ENCODE data around the gene LMTK2.

The LMTK2 gene

DNA sequence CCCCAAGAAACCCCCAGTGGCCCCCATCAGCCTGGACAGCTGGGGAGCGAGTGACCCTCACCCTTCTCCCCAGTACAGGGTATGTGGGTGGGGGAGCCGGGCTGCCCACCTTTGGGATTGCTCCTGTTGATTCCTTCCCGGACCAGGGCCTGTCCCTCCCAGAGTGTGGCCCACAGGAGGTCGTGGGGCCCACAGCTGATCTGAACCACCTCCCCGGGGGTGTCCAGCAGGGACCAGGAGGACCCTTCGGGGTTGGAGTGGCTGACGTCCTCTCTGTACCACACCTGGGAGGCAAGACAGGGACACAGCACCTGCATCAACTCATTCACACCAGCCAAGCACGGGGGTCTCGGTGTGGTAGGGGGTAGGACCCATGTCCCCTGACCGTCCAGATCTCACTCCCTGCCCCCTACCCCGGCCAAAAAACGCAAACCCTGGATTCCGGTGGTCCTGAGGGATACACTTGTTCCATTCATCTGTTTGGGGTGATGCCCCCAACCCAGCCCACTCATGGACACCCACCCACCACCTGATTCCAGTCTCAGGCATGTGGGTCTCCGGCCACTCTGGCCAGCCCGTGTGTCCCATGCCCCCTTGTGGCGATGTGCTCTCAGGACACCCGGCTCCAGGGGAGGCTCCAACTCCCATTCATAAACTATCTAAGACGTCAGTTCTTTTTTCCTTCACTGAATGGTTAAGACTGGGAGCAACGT lies 134.5 kb downstream of the LMTK2 start:
- peak; percentile 53 to 66 (median 55) for DNase-seq

DNA sequence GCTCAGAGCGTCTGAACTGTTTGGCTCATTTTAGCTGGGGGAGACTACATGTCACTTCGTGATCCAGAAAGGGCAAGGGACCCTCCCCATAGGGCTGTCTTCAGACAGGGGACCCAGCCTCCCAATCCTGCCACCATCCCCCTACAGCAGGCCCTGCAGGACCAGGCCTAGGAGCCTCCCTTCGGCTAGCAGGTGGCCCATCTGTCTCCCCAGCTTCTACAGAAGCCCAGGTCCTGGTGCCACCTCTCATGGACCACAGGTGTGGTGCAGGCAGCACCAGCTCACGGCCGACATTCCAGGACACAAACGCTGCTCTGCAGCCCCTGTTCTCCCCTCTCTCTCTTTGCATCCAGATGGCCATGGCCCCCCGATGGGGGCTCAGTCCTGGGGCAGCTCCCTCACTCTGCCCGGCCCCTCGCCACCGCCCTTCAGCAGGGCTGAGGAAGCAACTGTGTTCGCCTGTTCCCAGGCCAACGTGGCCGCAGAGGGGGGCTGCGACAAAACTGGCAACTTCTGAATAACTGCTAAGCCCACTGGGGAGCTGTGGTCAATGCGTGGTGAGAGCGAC lies 135.1 kb downstream of the LMTK2 start:
- no peak for DNase-seq

- DNase-seq, result no peak
Observed at GRCh38 chr7:98242342-98242741, 135.7 kb downstream of the LMTK2 start.

- no peak for DNase-seq
Observed at GRCh38 chr7:98242934-98243333, 136.3 kb downstream of the LMTK2 start.

DNA sequence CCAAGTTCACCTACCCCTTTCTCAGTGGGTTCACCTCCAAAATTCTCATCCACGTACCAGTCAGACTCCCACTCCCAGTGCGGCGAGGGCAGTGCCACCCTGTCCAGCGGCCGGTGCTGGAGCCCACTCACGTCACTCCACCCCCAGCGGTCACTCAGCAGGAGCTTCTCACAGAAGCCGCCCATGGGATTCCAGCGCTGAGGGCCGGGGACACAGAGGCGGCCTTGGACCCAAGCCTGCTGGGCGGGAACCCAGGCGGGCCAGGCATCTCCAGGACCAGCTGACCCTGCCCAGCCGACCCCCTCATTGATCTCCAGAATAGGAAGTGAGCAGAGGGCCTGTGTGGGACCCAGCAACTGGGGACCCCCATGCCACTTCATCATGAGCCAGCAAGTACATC lies 138.2 kb downstream of the LMTK2 start:
- DNase-seq, result no peak

GRCh38 chr7:98248156-98248555 lies 141.5 kb downstream of the LMTK2 start:
- DNase-seq, result no peak

DNA sequence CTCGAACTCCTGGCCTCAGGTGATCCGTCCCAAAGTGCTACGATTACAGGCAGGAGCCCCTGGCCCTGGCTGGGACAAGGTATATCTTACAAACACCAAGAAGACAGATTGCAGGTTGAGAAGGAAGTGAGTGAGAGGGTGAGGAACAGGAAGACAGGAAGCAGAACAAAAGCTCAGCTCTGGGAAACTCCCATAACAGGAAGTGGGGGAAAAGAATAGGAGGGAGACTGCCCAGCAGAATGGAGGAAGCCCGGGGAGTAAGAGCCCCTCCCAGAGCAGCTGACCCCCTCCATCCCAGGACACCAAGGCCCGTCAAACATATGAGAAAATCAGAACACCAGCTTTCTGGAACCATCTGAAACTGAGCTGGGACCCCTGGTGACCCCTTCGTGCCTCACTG lies 142.4 kb downstream of the LMTK2 start:
- peak; percentile 47 to 65 (median 58) for DNase-seq

DNA sequence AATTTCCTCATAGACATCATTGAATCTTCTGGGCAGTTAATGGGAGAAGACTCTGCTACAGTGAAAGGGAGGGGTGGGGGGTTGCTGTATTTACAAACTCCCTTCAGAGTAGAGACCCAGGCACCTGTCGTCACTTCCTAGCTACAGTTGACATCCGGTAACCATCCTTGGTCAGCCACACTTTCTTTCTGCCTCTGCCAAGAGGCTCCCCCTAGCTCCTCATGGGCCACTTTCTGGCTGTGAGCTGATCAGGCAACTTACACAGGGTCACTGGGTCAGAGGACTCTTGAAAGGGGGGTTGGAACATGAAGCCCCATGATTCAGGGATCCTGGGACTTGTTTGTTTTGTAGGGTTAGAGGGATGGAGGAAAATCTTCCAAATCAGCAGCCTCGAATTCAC lies 144.1 kb downstream of the LMTK2 start:
- DNase-seq, result peak in 1 of 3 donors; percentile 16

GRCh38 chr7:98251231-98251600 lies 144.6 kb downstream of the LMTK2 start:
- DNase-seq, result no peak

GRCh38 chr7:98251601-98252424 lies 145.2 kb downstream of the LMTK2 start, which contains the start of gene TECPR1:
Gene TECPR1 (minus strand): TSS chr7:98252232. CDS start chr7:98246146, 6,086 bp downstream.
- DNase-seq, result peak; percentile 94 to 97 (median 97)

DNA sequence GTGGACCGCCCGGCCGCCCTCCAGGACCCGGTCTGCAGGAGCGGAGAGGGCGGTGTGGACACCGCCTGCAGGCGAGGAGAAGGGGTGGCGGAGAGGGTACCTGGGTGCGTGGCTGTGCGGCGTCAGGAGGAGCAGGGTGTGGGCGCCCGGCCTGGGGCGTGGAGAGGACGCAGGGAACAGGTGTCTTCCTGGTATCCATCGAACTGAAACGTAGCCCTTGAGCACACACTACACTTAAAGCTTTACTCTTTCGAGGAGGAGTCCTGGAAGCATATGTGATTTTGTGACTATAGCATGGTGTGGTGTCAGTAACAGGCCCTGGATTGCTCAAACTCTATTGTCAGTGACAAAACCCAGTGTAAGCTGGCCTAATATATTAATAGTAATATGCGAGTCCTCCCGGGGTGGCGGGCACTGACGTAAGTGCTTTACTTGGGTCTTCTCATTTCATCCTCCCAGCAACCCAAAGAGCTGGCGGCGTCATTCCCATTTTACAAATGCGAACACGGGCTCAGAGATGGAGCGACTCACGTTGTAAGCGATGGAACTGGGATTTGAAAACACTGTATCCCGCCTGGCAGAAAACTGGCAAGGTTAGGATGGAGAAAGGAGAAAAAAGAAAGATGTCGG lies 145.9 kb downstream of the LMTK2 start:
- no peak for DNase-seq

- no peak for DNase-seq
Observed at GRCh38 chr7:98254516-98254915, 147.9 kb downstream of the LMTK2 start.

DNA sequence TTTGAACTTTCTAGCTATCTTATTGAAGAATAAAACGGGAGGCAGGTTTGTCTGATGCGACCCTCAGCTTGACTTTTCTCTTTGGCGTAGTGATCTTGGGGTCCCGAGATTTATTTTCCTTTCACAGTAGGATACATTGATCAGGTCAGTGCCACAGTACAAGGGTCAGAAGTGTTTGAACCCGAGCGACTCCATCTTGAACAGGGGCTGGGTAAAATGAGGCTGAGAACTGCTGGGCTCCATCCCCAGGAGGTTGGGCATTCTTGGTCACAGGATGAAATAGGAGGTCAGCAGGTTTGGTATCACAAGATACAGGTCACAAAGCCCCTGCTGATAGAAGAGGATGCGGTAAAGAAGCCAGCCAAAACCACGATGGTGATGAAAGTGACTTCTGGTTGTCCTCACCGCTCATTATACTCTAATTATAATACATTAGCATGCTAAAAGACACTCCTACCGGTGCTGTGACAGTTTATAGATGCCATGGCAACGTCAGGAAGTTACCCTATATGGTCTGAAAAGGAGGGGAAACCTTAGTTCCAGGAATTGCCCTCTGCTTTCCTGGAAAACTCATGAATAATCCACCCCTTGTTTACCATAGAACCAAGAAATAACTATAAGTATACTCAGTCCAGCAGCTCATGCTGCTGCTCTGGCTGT lies 148.4 kb downstream of the LMTK2 start:
- DNase-seq, result peak in 1 of 3 donors; percentile 22

- no peak for DNase-seq
Observed at GRCh38 chr7:98256431-98256830, 149.8 kb downstream of the LMTK2 start.

DNA sequence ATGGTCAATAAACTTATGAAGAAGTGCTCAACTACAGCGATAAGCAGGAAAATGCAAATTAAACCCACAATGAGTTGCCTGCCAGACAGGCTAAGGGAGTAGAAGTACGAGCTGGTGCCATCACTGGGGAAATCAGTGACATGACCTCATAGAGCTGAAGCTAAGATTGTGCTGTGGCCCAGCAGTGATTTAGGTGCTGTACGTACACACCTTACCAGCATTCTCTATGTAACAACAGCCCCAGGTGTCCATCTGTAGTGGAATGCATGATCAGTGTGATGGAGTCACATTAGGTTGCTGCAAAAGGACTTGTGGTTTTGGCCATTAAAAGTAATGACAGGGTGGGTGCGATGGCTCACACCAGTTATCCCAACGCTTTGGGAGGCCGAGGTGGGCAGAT lies 151.0 kb downstream of the LMTK2 start:
- no peak for DNase-seq

All from suppressor macrophage treated with lipopolysaccharide for 1 hour (primary cell).